Heart right ventricle (tissue), 16 donors: ENCODE measurements around the gene FKBP15. TPM values are rescaled to one million over a fixed set of nuclear protein-coding genes. Genes with fewer than 3 reads are reported as not detected.
"Not testable (repeated sequence)": the region's sequence is repeated elsewhere in the genome, so short reads cannot be mapped to it uniquely, and the experiment has no call there.

ENCODE experiments used
- ATAC-seq, 8 donors: fragments of 200-7000 bp; cut with Tn5 transposase; one replicate each; pipeline ENCODE4 v1.9.1; 2020; ENCODE audit warnings: mild to moderate bottlenecking in 8 of 8, moderate library complexity in 8 of 8, moderate number of reproducible peaks in 1 of 8
- DNase-seq, 2 donors: peaks; one replicate each; pipeline ENCODE4 v3.0.0-alpha.2; 2020
- H3K27ac ChIP-seq, 10 donors: fragments of 200-600 bp; sonication (generic) in 2 of 10; one replicate each; pipeline versions ENCODE4 v1.5.0 to v1.8.0; 2020 to 2022; ENCODE audit warnings: mild to moderate bottlenecking in 3 of 10
- H3K27me3 ChIP-seq, 7 donors: fragments of 200-600 bp; one replicate each; pipeline ENCODE4 v1.8.0; 2021 to 2022; ENCODE audit warnings: mild to moderate bottlenecking in 2 of 7
- H3K36me3 ChIP-seq, 9 donors: fragments of 200-600 bp; sonication (generic) in 1 of 9; one replicate each; pipeline versions ENCODE4 v1.5.0 to v1.8.0; 2020 to 2022; ENCODE audit warnings: mild to moderate bottlenecking in 2 of 9
- H3K4me1 ChIP-seq, 9 donors: fragments of 200-600 bp; sonication (generic) in 1 of 9; one replicate each; pipeline versions ENCODE4 v1.5.0 to v1.8.0; 2020 to 2022; ENCODE audit warnings: mild to moderate bottlenecking in 4 of 9
- H3K4me3 ChIP-seq, 10 donors: fragments of 200-600 bp; sonication (generic) in 2 of 10; one replicate each; pipeline versions ENCODE4 v1.5.0 to v1.8.0; 2020 to 2022; ENCODE audit warnings: mild to moderate bottlenecking in 7 of 10, moderate library complexity in 2 of 10
- H3K9me3 ChIP-seq, 11 donors: fragments of 200-600 bp in 10 of 11; sonication (generic) in 2 of 11; one replicate each; pipeline versions ENCODE4 v1.5.0 to v1.8.0; 2013 to 2022; ENCODE audit warnings: mild to moderate bottlenecking in 2 of 11, control low read depth in 1 of 11, moderate library complexity in 1 of 11
- WGBS, 2 donors: extraction: QIAGEN DNeasy Blood & Tissue Kit; methylation state at CpG; one replicate each; pipeline ENCODE4 v1.1.7; 2013; ENCODE audit warnings: inconsistent platforms in 1 of 2; 5-methylcytosine and 5-hydroxymethylcytosine counted together
- intact Hi-C, 10 donors: fragments of 100-400 bp; cut with DNase I; formaldehyde crosslinking; loops; one replicate each; pipeline versions ENCODE4 v1.11.1 to v1.14.2; 2022
- polyA plus RNA-seq, 2 donors: library from polyadenylated mRNA; stranded (reverse); fragments of 200-250 nt; gene quantifications; one replicate each; pipeline ENCODE4 v1.2.3, GENCODE V29; 2013
- total RNA-seq, 10 donors: library from RNA; stranded (reverse); fragmentation: NEBNext Ultra II Directional in 3 of 10; extraction: Animal tissue kit (Norgen Biotek cat#: 25700) in 3 of 10; gene quantifications; one replicate each; pipeline versions ENCODE4 v1.2.1 to v1.2.4, GENCODE V29; 2021 to 2023
- TF ChIP-seq, protein P1 (sequence below), 9 donors: fragments of 200-600 bp; sonication (generic) in 2 of 9; IDR thresholded peaks; one replicate each; pipeline versions ENCODE4 v1.5.0 to v1.8.0; 2021 to 2022; ENCODE audit warnings: antibody characterized with exemption in 9 of 9, mild to moderate bottlenecking in 5 of 9, moderate library complexity in 1 of 9
- donor health status: Arrhythmogenic right ventricular cardiomyopathy.
- donor health status: ischemic (EF 13 %, LVEDD 7.1; RV severe dilation, severe dysfunction).
- donor health status: healthy with polysubstance abuse.
- donor health status: DM: no; HTN: yes; CAD: no.
- donor health status: DM: no; HTN: no; CAD: no.
- donor health status: ischemic (EF 25% LVEDD 6.9; RV normal size, moderate dysfunction).
- donor health status: ischemic (EF 25% LVEDD 5.7; RV mildly dilated, moderate dysfunction).
- donor health status: healthy.
- donor health status: DM: yes; HTN: yes; CAD: no.
- donor health status: Ischemic cardiomyopathy.
- donor health status: ischemic (EF 35%, LVEDD 5.7; RV mildly dilated, moderate dysfunction).
- donor health status: nonischemic (EF 11% LVEDD 7.7; RV severe dilation, severe dysfunction).
- donor health status: DM: yes; HTN: yes; CAD: no.
- donor health status: PGD.
- donor health status: ischemic (EF 29% LVEDD 5.4; RV normal size, mild dysfunction).
- donor health status: nonischemic (EF 23%, LVEDD 6.1; RV moderate dilation, normal function).

The FKBP15 gene
- total and polyA plus RNA-seq, 12 donors, result 10.7 to 27.9 (median 19.8) TPM

DNA sequence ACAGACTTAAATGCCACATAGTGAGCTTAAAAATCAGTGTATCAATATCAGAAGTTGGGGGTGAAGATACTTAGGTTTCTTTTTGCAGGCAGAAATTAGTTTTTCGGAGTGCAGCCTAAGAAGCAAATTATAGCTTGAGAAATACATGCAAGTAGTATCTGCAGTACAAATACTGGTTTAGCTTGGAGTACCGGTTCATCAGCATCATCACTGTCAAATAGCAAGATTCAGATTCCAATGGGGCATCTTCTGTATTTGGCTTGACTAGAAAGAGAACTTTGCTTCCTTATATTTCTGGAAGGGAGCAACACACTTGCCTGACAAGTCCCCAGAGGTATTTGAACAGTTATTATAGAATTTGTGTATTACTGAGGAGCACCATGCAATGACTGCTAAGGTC lies 20.1 kb upstream of the FKBP15 start:
- ATAC-seq (no peak), DNase-seq (no peak)
- Histone ChIP-seq H3K27ac (no peak overlapping the region), H3K4me1 (peaks cover 0 to 34% (median 24%) of the 10 kb centered on the region in 9 donors), H3K27me3 (no peaks in the 10 kb centered on the region), H3K36me3 (no peaks in the 10 kb centered on the region), H3K9me3 (no peaks in the 10 kb centered on the region), H3K4me3 (no peak overlapping the region)
- 95 to 98% methylated on average over 2 of the region's 2 CpGs for WGBS, 2 donors
- TF ChIP-seq, protein P1, sequence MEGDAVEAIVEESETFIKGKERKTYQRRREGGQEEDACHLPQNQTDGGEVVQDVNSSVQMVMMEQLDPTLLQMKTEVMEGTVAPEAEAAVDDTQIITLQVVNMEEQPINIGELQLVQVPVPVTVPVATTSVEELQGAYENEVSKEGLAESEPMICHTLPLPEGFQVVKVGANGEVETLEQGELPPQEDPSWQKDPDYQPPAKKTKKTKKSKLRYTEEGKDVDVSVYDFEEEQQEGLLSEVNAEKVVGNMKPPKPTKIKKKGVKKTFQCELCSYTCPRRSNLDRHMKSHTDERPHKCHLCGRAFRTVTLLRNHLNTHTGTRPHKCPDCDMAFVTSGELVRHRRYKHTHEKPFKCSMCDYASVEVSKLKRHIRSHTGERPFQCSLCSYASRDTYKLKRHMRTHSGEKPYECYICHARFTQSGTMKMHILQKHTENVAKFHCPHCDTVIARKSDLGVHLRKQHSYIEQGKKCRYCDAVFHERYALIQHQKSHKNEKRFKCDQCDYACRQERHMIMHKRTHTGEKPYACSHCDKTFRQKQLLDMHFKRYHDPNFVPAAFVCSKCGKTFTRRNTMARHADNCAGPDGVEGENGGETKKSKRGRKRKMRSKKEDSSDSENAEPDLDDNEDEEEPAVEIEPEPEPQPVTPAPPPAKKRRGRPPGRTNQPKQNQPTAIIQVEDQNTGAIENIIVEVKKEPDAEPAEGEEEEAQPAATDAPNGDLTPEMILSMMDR (IDR thresholded peaks at IDR 0.05), result no peak
- intact Hi-C loops, result no loop called here

DNA sequence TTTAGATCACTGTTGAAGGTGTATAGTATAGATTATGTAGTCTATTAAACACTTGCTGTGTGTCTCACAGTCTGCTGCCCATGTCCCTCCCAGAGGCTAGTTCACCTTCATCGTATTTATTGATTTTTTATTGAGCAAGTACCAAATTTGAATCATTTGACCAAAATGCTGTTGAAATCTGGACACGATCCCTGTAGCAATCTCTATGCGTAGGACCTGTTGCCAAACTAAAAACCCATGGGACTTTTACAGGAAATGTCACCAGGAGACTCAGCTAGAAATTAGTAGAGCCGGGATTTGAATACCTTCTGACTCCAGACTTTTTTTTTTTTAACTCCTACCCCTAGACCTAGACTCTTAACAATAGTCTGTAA lies 17.8 kb upstream of the FKBP15 start:
- no peaks in the 10 kb centered on the region for H3K9me3 ChIP-seq
- DNase-seq, result no peak
- 35 to 39% methylated on average over 4 of the region's 4 CpGs for WGBS, 2 donors
- H3K27ac ChIP-seq, result no peak overlapping the region
- intact Hi-C loops, result no loop called here
- TF ChIP-seq, protein P1 (IDR thresholded peaks at IDR 0.05), result no peak
- no peaks in the 10 kb centered on the region for H3K27me3 ChIP-seq
- no peak overlapping the region for H3K4me3 ChIP-seq
- H3K36me3 ChIP-seq, result no peaks in the 10 kb centered on the region
- ATAC-seq, result peak in 5 of 8 donors; percentile 26 to 66 (median 58)
- peaks cover 0 to 42% (median 24%) of the 10 kb centered on the region in 9 donors for H3K4me1 ChIP-seq

DNA sequence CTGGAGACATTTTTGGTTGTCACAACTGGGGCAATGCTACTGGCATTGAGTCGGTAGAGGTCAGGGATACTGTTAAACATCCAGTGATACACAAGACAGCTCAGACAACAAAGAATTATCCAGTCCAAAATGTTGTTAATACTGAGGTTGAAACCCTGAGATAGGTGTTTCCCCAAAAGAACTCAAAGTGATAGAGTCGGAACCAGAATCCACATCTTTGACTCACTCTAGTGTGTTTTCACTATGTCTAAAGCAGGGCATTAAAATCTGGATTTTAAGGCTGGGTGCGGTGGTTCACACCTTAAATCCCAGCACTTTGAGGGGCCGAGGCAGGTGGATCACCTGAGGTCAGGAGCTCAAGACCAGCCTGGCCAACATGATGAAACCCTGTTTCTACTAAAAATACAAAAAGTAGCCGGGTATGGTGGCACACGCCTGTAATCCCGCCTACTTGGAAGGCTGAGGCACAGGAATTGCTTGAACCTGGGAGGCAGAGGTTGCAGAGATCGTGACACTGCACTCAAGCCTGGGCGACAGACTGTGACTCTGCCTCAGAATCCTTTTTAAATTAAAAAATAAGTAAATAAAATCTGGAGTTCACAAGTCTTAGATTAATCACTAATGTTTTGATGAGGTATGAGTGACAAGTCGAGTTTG lies 17.3 kb upstream of the FKBP15 start:
- Histone ChIP-seq H3K27me3 (no peaks in the 10 kb centered on the region), H3K4me1 (peaks cover 0 to 47% (median 26%) of the 10 kb centered on the region in 9 donors), H3K9me3 (no peaks in the 10 kb centered on the region), H3K27ac (no peak overlapping the region), H3K4me3 (no peak overlapping the region), H3K36me3 (no peaks in the 10 kb centered on the region)
- DNase-seq, result no peak
- intact Hi-C loops, result no loop called here
- TF ChIP-seq, protein P1 (IDR thresholded peaks at IDR 0.05), result no peak
- ATAC-seq, result no peak
- 84 to 89% methylated on average over 10 of the region's 10 CpGs for WGBS, 2 donors

- no peak for DNase-seq
- Histone ChIP-seq H3K9me3 (no peaks in the 10 kb centered on the region), H3K27me3 (no peaks in the 10 kb centered on the region), H3K27ac (no peak overlapping the region), H3K36me3 (no peaks in the 10 kb centered on the region), H3K4me3 (no peak overlapping the region), H3K4me1 (peaks cover 0 to 60% (median 26%) of the 10 kb centered on the region in 9 donors)
- TF ChIP-seq, protein P1 (IDR thresholded peaks at IDR 0.05), result no peak
- peak in 7 of 8 donors; percentile 48 to 91 (median 74) for ATAC-seq
- 51 to 66% methylated on average over 4 of the region's 4 CpGs for WGBS, 2 donors
- intact Hi-C loops, result no loop called here
These were observed 15.9 kb upstream of the FKBP15 start for GRCh38 chr9:113237026-113237425.

DNA sequence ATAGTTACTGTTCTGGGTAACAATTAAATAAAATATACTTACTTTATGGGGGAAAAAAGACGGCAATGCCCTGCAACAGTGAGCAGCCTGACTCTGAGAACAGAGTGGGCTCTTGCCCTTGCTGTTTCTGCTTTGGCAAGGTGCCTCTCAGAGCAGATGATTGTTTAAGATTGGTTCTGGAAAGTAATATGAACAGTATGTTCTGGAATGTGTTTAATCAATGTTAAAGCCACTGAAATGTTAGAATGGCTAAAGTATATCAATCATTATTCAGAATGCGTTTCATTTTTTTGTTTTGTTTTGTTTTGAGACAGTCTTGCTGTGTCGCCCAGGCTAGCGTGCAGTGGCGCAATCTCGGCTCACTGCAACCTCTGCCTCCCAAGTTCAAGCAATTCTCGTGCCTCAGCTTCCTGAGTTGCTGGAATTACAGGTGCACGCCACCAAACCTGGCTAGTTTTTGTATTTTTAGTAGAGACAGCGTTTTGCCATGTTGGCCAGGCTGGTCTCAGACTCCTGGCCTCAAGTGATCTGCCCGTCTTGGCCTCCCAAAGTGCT lies 14.7 kb upstream of the FKBP15 start:
- WGBS, 2 donors, result 87 to 92% methylated on average over 10 of the region's 10 CpGs
- H3K27ac ChIP-seq, DNase-seq, H3K27me3 ChIP-seq, ATAC-seq, H3K36me3 ChIP-seq, H3K4me3 ChIP-seq, intact Hi-C loops, H3K9me3 ChIP-seq: not testable (repeated sequence)
- peaks cover 0 to 61% (median 26%) of the 10 kb centered on the region in 9 donors for H3K4me1 ChIP-seq
